ENCODE measurements around the gene ILKAP.

The ILKAP gene

GRCh38 chr2:238167761-238168160 lies 35.7 kb downstream of the ILKAP start:
- DNase-seq (ENCODE audit: low read depth, low spot score): no peak
- H3K27ac ChIP-seq: peak overlapping the region; percentile 100

DNA sequence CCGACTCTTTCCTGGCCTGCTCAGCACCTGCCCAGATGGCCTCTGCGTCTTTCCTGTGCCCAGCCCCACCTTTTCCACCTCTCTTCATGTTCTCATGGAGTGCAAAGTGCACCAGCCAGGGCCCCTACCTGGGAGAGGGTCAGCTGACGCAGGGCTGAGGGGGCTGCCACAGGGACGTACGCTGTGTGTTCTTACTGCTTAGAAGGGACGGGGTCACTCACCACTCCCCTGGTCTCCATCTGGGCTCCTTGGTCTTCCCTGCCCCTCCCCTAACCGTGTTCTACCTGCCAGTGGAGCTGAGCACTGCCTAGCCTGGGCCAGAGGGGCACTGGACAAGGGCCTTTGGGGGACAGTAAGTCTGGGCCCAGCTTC lies 36.2 kb downstream of the ILKAP start:
- H3K27ac ChIP-seq: no peak overlapping the region
- no peak for DNase-seq (ENCODE audit: low read depth, low spot score)

GRCh38 chr2:238166391-238167343 lies 36.8 kb downstream of the ILKAP start:
- DNase-seq (ENCODE audit: low read depth, low spot score): no peak
- H3K27ac ChIP-seq: no peak overlapping the region

DNA sequence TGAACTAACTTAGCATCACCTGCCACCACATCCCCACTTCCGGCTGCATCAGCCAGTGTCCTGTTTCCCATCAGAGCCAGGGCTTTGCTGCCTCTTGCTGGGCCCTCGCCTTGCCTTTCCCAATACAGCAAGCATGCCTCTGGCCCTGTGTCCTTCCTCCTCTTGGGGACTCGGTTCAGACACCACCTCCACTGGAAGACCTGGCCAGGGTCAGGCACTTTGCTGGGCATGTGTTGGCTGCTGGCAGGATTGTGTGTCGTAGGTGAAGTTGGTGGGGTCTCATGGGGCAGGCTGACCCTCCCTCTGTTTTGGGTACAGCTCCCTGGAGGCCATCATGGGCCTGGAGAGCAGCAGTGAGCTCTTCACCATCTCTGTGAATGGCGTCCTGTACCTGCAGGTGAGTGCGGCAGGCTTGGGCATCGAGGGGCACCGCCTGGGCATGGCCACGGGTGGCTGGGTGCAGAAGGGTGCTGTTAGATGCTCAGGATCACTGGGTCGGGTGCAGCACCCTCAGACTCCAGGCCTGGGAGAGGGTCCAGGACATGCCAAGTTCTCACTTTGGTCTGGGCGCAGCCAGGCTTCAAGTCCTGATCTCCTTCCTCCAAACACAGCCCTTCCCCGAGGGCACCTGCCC lies 38.1 kb downstream of the ILKAP start:
- DNase-seq (ENCODE audit: low read depth, low spot score): no peak
- H3K27ac ChIP-seq: no peak overlapping the region

DNA sequence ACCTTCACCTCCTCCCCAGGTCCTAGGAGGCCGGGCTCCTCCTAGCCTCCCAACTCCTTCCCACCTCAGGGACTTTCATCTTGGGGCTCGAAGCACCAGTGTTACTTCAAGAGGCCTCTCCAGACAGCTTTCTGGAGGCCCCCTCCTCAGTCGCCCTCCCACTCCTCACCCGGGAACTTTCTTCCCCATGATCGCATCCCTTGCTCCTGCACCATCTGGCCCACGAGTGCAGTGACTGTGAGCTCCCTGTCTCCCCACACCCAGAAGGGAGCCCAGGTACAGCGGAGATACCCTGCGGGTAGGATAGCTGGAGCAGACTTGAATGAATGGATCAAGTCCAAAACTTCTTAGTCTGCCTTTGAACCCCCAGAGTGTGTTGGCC lies 38.6 kb downstream of the ILKAP start:
- no peak overlapping the region for H3K27ac ChIP-seq
- no peak for DNase-seq (ENCODE audit: low read depth, low spot score)

DNA sequence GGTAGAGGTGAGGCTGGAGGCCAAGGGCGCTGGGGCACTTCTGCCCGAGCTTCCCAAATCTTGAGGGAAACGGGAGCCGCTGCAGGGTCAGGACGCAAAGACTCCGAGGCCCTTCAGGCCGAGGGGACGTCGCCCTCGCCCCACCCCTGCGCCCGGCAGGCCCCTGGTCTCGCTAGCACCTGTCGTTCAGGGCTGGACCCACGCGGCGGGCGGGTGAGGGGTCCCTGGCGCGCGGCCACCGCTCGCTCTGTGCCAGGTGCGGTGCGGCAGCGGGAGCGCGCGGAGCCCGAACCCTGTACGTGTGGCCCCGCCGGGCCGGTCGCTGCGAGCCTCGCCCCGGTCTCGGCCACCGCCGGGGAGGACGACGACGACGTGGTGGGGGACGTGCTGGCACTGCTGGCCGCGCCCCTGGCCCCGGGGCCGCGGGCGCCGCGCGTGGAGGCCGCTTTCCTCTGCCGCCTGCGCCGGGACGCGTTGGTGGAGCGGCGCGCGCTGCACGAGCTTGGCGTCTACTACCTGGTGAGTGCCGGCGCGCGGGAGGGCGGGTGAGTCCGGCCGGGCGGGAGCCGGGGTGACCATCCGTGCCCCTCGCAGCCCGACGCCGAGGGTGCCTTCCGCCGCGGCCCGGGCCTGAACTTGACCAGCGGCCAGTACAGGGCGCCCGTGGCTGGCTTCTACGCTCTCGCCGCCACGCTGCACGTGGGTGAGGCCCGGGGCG lies 39.9 kb downstream of the ILKAP start:
- DNase-seq (ENCODE audit: low read depth, low spot score): no peak
- H3K27ac ChIP-seq: no peak overlapping the region

DNA sequence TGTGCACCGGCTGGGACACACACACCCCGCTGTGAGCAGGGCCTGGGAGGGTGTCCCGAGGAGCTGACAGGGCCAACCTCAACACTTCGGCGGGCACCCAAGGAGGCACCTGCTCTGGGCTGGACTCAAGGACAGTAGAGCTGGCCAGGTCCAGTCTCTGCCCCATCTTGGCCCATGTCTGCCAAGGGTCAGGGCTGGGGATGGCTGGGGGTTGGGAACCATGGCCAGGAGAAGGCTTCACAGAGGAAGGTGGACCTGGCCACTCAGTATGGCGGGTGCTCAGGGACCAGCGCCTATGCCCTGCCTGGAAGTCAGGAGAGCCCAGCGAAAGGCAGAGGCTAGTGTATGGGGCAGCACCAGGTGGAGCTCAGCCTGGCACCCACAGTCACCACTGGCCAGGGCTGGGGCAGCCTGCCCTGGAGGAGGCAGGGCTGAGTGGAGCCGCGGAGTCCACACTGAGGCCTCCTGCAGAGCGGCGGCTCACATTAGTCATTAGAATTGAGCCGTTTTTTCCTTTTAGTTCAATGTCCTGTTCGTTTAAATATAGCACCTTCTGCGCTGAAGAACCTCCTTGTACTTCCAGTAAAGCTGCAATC lies 40.6 kb downstream of the ILKAP start:
- no peak for DNase-seq (ENCODE audit: low read depth, low spot score)
- H3K27ac ChIP-seq: no peak overlapping the region

GRCh38 chr2:238162251-238162845 lies 41.1 kb downstream of the ILKAP start:
- H3K27ac ChIP-seq: no peak overlapping the region
- no peak for DNase-seq (ENCODE audit: low read depth, low spot score)

- H3K27ac ChIP-seq: no peak overlapping the region
- no peak for DNase-seq (ENCODE audit: low read depth, low spot score)
These were observed 42.0 kb downstream of the ILKAP start for GRCh38 chr2:238161291-238162051.

DNA sequence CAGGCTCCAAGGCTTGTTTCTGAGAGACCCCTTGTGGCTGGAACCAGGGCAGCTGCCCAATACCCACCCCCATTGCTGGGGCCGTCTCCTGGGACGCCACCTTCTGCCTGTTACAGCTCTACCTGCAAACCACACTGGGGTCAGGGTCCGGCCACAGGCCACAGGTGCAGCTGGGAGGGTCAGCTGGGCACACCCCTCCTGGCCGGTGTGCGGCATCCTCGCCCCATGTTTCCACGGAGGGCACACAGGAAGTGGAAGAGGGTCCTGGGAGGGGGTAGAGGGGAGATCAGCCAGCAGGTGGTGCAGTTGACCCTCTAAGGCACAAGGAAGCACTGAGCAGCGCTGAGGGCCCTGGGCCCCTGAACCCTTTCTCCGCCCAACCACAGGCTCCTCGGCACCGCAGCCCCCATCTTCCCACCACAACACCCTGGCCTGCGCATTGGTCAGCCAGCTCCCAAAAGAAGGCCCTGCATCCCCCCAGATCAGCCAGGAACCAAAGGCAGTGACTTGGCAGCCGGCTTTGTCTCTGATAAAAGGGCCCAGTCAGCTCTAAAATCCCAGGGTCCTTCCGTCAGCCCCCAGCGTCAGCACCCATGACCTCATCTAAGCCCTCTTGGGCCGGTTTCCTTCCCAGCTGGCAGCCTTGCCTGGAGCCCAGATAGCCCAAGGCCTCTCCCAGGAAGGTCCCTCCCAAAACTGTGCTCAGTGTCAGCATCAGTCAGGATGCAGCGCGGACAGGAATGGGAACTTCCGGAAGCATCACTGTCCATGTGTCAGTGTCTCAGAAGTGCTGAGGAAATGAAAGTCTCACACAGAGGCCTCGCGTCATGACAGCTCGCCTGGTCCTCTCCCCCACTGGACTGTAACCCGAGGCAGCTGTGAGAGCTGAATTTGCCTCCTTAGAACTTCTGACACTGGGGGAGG lies 43.0 kb downstream of the ILKAP start:
- no peak overlapping the region for H3K27ac ChIP-seq

GRCh38 chr2:238159661-238160205 lies 43.8 kb downstream of the ILKAP start:
- no peak overlapping the region for H3K27ac ChIP-seq
- DNase-seq (ENCODE audit: low read depth, low spot score): no peak

More for the DNA sequence above, 43.0 kb downstream of the ILKAP start:
- no peak for DNase-seq (ENCODE audit: low read depth, low spot score)

DNA sequence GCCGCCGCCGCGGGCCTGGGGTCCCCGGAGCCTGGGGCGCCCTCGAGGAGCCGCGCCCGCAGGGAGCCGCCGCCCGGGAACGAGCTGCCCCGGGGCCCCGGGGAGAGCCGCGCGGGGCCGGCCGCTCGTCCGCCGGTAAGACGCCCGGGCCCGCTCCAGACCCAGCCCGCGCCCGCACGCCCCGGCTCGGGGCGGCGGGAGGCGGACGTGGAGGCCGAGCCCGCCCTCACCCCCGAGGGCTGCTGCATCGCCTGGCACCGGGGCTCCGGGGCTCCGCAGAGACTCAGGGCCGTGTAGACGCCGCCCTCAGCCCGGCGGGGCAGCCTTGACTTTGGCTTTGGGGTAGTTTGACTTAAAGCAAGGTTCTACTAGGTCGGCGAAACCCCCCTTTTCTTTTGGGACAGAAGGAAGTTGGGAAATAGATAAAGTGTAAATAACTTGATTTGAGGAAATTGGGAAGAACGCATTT lies 44.4 kb downstream of the ILKAP start:
- H3K27ac ChIP-seq: no peak overlapping the region
- DNase-seq (ENCODE audit: low read depth, low spot score): no peak

DNA sequence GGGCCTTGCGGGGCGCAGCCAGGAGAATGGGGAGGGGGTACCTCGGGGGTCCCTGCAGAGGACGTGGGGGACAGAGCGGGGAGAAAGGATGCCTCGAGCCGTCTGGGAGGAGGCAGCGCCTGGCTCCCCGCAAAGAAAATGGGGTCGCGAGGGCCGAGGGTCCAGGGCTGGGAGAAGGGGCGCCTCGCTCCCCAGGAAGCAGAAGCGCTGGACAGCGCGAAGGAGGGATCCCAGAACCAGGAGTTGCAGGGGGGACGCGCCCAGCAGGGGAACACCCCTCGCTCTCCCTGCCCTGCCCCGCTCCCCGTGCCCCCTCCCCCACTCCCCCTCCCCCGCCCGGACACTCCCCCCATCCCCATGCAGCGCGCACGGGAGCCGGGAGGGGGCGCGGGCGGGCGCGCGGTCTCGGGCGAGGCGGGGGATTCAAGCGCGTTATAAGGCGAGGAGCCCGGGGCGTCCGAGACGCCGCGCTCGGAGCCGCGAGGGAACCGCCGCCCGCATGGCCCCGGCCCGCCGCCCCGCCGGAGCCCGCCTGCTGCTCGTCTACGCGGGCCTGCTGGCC lies 44.9 kb downstream of the ILKAP start, which contains the start of gene ERFE:
Gene ERFE (plus strand): TSS at position 462 of the 562 bp plus-strand sequence. CDS start 38 bp downstream, at position 500.
- DNase-seq (ENCODE audit: low read depth, low spot score): no peak
- H3K27ac ChIP-seq: no peak within 1 kb of the TSS

DNA sequence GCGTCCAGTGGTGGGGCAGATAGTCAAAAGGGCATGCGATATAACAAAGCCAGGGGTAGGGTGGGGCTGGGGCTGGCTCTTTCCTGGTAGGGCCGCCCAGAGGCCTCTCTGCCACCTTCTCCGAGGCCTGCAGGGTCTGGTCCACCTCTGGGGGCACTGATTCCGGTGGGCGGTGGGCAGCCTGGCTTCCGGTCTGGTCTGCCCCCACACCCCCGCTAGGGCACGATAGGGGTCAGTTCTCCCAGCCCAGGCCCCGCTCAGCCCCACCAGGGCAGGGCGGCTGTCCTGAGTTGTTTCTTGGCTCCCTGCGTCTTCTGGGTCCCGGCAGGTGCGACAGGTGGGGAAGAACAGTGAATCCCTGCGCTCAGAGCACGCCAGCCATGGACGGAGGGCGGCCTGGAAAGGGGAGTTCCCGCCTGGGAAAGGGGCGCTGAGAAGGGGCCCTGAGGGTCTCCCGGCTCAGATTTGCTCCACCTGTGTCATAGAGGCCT lies 45.4 kb downstream of the ILKAP start:
- no peak overlapping the region for H3K27ac ChIP-seq
- no peak for DNase-seq (ENCODE audit: low read depth, low spot score)

GRCh38 chr2:238157506-238158017 lies 45.9 kb downstream of the ILKAP start:
- no peak overlapping the region for H3K27ac ChIP-seq
- no peak for DNase-seq (ENCODE audit: low read depth, low spot score)

DNA sequence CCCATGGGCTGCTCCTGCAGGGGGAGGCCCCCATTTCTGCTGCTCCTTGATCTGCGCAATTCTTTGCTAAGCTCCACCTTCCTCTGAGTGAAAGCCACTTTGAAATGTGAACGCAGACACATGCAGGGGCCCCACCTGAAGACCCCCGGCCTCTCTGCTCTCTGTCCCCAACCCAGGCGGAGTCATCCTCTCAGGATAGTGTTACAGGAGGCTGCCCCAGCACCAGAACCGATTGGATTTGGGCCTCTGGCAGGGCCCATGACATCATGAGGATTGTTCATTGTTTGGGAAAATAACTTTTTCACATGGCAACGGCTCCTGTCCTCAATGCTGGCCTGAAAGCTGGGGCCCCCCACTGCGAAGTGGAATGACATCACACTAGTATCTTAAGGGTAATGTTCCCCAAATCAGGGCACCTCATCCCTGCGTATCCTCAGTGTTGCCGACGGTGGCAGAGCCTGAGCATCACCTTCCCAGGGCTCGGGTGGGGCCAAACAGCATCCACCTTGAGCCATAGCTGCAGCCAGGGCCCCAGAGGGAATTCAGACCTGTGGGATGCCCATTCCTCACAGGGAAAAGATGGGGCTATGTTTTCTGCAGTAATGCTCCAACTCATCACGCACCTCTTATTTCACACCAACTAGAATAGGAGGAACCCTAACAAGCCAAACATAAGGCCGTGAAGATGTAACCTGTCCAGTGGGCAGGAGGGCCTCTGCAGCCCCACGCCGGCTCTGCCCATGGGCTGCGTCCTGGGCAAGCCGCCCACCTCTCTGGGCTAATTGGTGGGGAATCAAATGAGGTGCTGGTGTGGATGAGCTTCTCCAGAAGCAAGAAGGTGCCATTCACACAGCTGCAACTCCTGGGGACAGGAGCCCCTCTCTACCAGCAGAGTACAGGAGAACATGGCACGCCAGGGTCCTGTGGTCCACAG lies 47.5 kb downstream of the ILKAP start:
- no peak for DNase-seq (ENCODE audit: low read depth, low spot score)
- H3K27ac ChIP-seq: no peak overlapping the region
